ENCODE data around the gene MXRA7. TPM values are rescaled to one million over a fixed set of nuclear protein-coding genes. Genes with fewer than 3 reads are reported as not detected.

MXRA7 gene
- total RNA-seq, 6 experiments from 2014 or later = 180 to 259 (median 192) TPM

DNA sequence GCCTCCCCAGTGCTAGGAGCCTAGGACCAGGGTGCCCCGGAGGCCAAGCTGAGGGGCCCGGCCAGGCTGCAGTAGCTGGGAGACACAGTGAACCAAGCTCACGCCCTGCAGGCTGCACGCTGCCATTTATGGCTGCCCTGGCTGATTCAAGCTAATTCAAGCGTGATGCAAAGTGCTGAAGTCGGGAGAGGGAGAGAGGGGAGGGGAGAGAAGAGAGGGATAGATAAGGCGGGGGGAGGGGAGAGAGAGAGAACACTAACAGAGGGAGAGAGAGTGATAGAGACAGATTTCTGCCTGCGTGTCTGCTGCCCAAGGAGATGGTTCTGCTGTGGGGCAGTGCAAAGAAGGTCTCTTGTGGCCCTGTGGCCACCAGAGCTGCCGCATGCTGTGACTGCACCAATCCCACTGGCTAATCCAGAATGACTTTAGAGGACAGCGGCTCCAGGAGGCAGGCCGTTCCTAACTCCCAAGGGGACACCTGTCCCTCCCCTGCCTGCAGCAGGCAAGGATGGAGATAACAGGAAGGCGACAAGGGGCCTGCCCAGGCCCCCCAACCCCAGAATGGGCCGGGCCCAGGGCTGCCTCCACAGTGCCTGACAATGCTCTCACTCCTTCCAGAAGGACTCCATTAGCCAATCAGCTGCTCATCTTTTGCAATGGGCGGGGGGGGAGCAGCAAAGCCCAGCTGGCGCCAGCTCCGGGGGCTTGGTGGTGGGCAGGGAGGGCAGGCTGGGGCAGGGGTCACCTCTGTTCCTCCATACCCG, 12.9 kb downstream of the MXRA7 start:
- TF ChIP-seq, protein P1, sequence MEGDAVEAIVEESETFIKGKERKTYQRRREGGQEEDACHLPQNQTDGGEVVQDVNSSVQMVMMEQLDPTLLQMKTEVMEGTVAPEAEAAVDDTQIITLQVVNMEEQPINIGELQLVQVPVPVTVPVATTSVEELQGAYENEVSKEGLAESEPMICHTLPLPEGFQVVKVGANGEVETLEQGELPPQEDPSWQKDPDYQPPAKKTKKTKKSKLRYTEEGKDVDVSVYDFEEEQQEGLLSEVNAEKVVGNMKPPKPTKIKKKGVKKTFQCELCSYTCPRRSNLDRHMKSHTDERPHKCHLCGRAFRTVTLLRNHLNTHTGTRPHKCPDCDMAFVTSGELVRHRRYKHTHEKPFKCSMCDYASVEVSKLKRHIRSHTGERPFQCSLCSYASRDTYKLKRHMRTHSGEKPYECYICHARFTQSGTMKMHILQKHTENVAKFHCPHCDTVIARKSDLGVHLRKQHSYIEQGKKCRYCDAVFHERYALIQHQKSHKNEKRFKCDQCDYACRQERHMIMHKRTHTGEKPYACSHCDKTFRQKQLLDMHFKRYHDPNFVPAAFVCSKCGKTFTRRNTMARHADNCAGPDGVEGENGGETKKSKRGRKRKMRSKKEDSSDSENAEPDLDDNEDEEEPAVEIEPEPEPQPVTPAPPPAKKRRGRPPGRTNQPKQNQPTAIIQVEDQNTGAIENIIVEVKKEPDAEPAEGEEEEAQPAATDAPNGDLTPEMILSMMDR (IDR thresholded peaks at IDR 0.05) = no peak
- peaks cover 6% of the 10 kb centered on the region; the same call in 1 of the 2 replicates for H3K36me3 Mint-ChIP-seq (ENCODE audit: low read depth)
- H3K4me3 Mint-ChIP-seq = peak overlapping the region; percentile 34; the same call in 1 of the 2 replicates
- H3K4me1 Mint-ChIP-seq (ENCODE audit: low read depth) = peaks cover 60% of the 10 kb centered on the region
- peaks cover 4% of the 10 kb centered on the region for H3K27me3 Mint-ChIP-seq (ENCODE audit: insufficient read depth)
- no peaks in the 10 kb centered on the region for H3K9me3 Mint-ChIP-seq
- no peak for DNase-seq
- H3K27ac Mint-ChIP-seq = no peak overlapping the region

DNA sequence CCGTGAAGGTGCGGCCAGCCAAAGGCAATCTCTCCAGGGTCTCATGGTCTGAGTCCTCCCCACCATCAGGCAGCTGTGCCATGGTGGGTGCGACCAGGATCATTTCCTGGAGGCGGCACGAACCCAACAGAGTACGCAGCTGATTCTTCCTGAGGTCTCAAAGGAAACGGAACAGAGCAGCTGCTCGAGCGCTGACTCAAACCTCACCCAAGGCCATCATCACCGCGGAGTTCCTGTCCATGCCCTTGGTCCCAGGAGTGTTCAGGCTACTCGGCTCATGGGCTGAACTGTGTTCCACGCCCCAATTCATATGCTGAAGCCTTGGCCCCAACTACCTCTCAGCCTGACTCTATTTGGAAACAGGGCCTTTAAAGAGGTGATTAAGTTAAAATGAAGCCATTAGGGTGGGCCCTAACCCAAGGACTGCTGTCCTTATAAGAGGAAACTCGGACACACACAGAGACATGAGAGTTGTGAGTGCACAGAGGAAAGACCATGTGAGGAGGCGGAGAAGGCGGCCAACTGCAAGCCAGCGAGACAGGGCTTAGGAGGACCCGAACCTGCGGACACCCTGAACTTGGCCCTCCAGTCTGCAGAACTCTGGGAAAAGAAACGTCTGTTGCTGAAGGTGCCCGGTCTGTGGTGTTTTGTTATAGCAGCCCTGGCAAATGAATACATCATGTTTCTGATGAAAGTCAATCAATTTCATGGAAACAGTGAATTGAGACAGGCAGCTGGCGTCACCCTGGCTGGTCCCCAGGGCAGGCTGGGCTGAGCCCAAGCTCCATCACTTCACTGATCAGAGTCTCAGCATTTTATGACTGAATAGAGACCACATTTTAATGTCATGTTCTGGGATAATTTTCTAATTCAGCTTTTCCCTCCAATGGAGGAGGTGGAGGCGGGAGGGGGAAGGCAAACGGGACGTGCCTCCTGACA, 13.7 kb downstream of the MXRA7 start:
- DNase-seq = no peak
- H3K9me3 Mint-ChIP-seq = no peaks in the 10 kb centered on the region
- H3K27ac Mint-ChIP-seq = no peak overlapping the region

DNA sequence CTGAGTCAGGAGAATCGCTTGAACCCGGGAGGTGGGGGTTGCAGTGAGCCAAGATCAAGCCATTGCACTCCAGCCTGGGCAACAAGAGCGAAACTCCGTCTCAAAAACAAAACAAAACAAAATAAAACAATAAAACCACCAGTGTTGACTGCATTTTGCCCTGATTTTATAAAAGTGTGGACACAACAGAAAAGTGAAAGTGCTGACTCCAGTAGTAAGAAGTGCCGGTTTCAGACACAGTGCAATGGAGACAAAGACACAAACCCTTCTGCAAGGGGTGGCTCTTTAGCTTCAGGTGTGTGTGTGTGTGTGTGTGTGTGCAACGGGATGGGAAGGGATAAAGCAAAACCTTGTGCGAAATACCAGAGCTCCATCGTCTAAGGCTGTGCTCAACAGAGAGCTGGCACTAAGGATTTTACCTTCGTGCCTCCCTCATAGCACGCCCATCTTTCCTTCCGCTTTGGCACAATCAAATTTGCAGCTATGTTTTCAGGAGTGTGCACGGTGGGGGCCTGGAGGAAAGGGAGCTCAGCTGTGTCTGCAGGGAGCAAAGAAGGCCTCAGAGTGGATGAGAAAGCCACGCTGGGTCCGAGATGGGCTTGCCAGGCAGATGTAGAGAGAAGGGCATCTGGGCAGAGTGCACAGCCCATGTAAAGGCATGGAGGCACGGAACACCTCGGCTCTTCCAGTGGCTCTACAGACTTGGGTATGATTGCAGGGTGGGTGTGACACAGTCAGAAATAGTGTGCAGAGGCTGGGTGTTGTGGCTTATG, 15.5 kb downstream of the MXRA7 start:
- Mint-ChIP-seq H3K9me3 (no peaks in the 10 kb centered on the region), H3K36me3 (ENCODE audit: low read depth) (peaks cover 6% of the 10 kb centered on the region; the same call in 1 of the 2 replicates), H3K4me3 (no peak overlapping the region), H3K27me3 (ENCODE audit: insufficient read depth) (no peaks in the 10 kb centered on the region; the same call in 1 of the 2 replicates), H3K27ac (no peak overlapping the region; the same call in 1 of the 2 replicates), H3K4me1 (ENCODE audit: low read depth) (peaks cover 40% of the 10 kb centered on the region)
- TF ChIP-seq, protein P1 (IDR thresholded peaks at IDR 0.05) = no peak
- no peak for DNase-seq

More for the DNA sequence above, 13.7 kb downstream of the MXRA7 start:
- TF ChIP-seq, protein P1 (IDR thresholded peaks at IDR 0.05) = no peak
- Mint-ChIP-seq H3K36me3 (ENCODE audit: low read depth) (peaks cover 6% of the 10 kb centered on the region; the same call in 1 of the 2 replicates), H3K4me1 (ENCODE audit: low read depth) (peaks cover 58% of the 10 kb centered on the region), H3K27me3 (ENCODE audit: insufficient read depth) (peaks cover 4% of the 10 kb centered on the region), H3K4me3 (peak overlapping the region; percentile 34; the same call in 1 of the 2 replicates)

DNA sequence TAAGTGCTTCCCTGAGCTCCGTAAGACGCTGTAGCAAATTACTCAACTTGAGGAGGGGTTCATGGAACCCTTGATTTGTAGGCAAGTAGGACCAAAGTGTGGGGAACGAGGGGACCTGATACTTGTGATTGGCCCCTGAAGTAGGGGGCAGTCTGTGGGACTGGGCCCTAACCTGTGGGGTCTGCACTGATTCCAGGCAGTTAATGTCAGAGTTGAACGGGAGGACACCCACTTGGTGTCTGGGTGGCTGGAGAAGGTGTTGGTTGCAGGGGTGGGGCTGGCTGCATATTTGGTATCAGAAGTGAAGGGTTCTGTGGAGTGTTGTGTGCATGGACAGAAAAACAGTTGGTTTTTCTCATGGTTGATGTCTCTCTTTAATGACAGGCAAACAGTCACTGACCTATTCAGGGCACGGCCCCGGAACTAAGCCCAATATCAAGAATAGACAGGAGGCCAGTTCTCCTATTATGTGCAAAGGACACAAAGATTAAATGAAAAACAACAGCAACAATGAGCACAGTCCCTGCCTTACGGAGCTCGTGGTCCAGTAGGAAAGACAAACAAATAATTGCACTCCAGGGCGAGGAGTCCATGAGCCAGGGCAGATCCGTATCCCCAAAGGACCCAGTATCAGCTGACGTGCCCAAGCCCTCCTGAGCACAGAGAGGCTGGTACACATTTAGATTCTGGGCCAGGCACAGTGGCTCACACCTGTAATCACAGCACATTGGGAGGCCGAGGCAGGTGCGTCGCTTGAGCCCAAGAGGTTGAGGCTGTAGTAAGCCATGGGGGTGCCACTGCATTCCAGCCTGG, 19.2 kb downstream of the MXRA7 start:
- TF ChIP-seq, protein P1 (IDR thresholded peaks at IDR 0.05) = no peak
- no peaks in the 10 kb centered on the region for H3K9me3 Mint-ChIP-seq
- H3K27me3 Mint-ChIP-seq (ENCODE audit: insufficient read depth) = no peaks in the 10 kb centered on the region; the same call in none of the 2 replicates
- no peak overlapping the region for H3K4me3 Mint-ChIP-seq
- no peak overlapping the region for H3K27ac Mint-ChIP-seq
- no peak for DNase-seq
- peaks cover 29% of the 10 kb centered on the region for H3K4me1 Mint-ChIP-seq (ENCODE audit: low read depth)
- H3K36me3 Mint-ChIP-seq (ENCODE audit: low read depth) = peaks cover 10% of the 10 kb centered on the region
